B cell (primary cell): ENCODE measurements around the gene TNFRSF17.

Experiments
- CTCF ChIP-seq: fragments of 200-600 bp; IDR thresholded peaks from one replicate; pipeline ENCODE4 v1.8.0; 2022; ENCODE audit warnings: antibody characterized with exemption, mild to moderate bottlenecking
- EZH2 ChIP-seq: IDR thresholded peaks from 2 replicates; pipeline ENCODE4 v1.6.1; 2012; ENCODE audit warnings: borderline replicate concordance, low read depth, mild to moderate bottlenecking, moderate library complexity, low read length; ENCODE audit not compliant: insufficient read depth, poor library complexity, severe bottlenecking

DNA sequence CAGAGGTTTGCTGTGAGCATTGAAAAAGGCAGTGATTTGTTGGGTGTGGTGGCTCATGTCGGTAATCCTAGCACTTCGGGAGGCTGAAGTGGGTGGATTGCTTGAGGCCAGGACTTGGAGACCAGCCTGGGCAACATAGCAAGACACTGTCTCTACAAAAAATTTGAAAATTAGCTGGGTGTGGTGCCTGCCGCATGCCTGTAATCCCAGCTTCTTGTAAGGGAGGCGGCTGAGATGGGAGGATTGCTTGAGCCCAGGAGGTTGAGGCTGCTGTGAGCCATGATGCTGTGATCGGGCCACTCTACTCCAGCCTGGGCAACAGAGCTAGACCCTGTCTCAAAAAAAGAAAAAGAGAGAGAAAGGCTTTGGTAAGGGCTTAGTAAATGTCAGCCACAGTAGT, 16.2 kb upstream of the TNFRSF17 start:
- TF ChIP-seq CTCF, result no peak
- TF ChIP-seq EZH2, result no peak
